Head of caudate nucleus (tissue), 42 donors: ENCODE results near the gene ANHX.

Source experiments
- DNase-seq, 42 donors: peaks; one replicate each; pipeline versions ENCODE4 v3.0.0 to v3.0.0-alpha.2; 2020 to 2021; ENCODE audit warnings: mixed read lengths in 7 of 42
- intact Hi-C: fragments of 100-400 bp; cut with DNase I; formaldehyde crosslinking; loops from one replicate; pipeline ENCODE4 v1.15.0; 2022

ANHX gene

DNA sequence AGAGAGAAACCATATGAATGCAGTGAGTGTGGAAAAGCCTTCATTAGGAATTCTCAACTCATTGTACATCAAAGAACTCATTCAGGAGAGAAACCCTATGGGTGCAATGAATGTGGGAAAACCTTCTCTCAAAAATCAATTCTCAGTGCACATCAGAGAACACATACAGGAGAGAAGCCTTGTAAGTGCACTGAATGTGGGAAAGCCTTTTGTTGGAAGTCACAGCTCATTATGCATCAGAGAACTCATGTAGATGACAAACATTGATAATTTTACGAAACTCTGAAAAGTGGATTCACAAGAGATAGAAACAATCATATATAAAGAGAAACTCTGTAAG, 31.4 kb downstream of the ANHX start:
- no peak for DNase-seq
- intact Hi-C loops, result no loop called here

DNA sequence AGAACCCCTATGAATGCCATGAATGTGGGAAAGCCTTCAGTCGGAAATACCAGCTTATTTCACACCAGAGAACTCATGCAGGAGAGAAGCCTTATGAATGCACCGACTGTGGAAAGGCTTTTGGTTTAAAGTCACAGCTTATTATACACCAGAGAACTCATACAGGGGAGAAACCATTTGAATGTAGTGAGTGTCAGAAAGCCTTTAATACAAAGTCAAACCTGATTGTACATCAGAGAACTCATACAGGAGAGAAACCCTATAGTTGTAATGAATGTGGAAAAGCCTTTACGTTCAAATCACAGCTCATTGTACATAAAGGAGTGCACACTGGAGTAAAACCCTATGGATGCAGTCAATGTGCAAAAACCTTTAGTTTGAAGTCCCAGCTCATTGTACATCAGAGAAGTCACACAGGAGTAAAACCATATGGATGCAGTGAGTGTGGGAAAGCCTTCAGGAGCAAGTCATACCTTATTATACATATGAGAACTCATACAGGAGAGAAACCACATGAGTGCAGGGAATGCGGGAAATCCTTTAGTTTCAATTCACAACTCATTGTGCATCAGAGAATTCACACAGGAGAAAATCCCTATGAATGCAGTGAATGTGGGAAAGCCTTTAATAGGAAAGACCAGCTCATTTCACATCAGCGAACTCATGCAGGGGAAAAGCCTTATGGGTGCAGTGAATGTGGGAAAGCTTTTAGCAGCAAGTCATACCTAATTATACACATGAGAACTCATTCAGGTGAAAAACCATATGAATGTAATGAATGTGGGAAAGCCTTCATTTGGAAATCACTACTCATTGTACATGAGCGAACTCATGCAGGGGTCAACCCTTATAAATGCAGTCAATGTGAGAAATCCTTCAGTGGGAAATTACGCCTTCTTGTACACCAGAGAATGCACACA, 32.1 kb downstream of the ANHX start:
- DNase-seq, result no peak
- intact Hi-C loops, result no loop called here

DNA sequence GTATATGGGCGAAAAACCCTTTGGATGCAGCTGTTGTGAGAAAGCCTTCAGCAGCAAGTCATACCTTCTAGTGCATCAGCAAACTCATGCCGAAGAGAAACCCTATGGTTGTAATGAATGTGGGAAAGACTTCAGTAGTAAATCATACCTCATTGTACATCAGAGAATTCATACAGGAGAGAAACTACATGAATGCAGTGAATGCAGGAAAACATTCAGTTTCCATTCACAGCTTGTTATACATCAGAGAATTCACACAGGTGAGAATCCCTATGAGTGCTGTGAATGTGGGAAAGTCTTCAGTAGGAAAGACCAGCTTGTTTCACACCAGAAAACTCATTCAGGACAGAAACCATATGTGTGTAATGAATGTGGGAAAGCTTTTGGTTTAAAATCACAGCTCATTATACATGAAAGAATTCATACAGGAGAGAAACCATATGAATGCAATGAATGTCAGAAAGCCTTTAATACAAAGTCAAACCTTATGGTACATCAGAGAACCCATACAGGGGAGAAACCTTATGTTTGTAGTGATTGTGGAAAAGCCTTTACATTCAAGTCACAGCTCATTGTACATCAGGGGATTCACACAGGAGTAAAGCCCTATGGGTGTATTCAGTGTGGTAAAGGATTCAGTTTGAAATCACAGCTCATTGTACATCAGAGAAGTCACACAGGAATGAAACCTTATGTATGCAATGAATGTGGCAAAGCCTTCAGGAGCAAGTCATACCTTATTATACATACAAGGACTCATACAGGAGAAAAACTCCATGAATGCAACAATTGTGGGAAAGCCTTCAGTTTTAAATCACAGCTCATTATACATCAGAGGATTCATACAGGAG, 33.0 kb downstream of the ANHX start:
- intact Hi-C loops, result no loop called here
- DNase-seq, result no peak

DNA sequence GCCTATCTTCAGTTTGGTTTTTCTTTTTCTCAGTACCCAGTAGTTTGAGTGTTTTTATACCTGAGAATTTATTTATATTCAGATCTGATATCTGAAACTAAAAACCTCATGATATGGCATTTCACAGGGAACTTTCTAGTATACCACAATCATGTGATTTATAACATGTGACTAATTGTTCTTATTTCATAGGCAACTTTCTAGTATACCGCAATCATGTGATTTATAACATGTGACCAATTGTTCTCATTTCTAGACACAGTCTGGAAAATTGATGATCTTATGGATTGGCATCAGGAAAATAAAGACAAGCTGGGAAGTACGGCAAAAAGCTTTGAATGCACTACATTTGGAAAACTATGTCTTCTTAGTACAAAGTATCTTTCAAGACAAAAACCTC, 33.8 kb downstream of the ANHX start:
- intact Hi-C loops, result no loop called here

DNA sequence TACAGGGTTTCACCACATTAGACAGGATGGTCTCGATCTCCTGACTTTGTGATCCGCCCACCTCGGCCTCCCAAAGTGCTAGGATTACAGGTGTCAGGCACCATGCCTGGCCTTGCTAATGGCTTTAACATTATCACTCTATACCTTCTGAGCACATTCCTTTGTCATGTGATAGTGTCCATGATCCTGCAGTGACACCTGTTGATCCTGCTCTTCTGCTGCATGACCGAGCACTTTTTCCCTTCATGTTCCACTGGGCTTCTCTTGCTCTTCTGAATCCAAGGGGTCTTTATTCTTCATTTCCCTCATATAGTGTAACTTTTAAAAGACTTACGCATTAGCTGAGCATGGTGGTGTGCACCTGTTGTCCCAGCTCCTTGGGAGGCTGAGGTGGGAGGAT, 42.8 kb downstream of the ANHX start:
- intact Hi-C loops, result no loop called here
- DNase-seq, result no peak

More for the DNA sequence above, 33.8 kb downstream of the ANHX start:
- no peak for DNase-seq

DNA sequence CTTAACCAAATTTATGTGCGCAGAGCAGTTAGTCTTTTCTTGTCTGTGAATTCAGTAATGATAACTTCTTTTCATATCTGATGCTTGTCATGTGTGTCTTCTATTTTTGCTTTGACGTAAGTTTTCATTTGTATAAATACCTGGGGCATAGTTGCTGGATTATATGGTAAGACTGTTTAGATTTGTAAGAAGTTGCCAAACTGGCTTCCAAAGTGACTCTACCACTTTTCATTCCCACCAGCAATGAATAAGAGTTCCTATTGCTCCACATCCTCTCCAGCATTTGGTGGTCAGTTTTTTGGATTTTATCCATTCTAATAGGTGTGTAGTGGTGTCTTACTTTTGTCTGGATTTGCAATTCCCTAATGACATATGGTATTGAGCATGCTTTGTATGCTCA, 45.5 kb downstream of the ANHX start:
- intact Hi-C loops, result no loop called here
- no peak for DNase-seq

DNA sequence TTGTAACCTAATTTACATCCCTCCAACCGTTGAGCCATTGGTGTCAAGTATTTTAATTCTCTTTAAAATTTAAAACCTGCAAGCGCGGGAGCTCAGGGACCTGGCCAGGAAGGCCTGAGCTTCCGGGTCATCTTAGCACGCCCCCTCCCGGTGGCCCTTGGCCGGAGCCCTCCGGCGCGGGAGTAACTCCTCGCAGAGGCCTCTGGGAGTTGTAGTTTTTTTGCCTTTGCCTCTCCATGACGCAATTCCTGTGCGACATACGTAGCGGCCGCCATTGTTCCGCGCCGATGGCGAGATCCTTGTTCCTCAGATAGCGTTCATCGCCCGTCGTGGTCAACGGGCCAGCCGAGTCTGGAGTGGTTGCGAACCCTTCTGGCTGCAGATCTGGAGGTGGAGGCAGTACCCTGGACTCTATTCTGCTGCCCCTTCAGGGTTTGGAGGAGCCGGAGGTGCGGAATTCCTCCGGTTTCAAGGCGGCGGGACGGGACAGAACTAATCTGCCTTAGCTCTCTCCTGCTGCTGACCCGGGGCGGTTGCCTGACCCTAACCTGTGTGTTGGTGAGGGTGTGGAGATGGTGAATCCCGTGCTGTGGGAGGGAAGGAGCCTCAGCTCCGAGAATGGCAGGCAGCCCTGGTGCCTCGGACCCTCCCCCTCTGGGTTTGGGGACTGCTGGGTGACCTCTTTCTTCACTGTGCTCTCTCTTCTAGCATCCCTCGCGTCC, 54.3 kb downstream of the ANHX start, which contains the start of gene ZNF268:
ZNF268 (plus strand) TSS at position 258 of the 722 bp plus-strand sequence. CDS start 503 bp downstream, outside the sequence.
- DNase-seq, result peak; percentile 80 to 96 (median 90)
- intact Hi-C loops, result loop anchor here (1.0 kb wide), 1 partner anchor 101 kb away; the partner anchor contains the start of gene ZNF140

DNA sequence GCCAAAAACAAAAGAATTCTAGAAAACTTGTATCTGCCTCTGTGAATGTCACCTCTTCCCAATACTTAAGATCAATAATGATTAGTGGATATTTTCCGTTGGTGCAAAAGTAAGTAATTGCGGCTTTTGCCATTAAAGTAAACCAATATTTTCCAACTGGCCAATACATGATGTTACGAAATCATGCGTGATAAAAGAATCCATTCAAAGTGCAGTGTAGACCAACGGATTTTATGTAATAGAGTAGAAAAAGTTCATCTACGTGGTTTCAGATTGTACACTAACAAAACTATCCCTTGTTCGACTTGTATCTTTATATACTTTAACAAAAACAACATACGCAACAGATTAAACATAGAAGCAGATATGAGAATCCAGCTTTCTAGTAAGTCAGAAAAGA, 55.0 kb downstream of the ANHX start:
- intact Hi-C loops, result loop anchor here (1.0 kb wide), 1 partner anchor 100 kb away; the partner anchor contains the start of gene ZNF140

DNA sequence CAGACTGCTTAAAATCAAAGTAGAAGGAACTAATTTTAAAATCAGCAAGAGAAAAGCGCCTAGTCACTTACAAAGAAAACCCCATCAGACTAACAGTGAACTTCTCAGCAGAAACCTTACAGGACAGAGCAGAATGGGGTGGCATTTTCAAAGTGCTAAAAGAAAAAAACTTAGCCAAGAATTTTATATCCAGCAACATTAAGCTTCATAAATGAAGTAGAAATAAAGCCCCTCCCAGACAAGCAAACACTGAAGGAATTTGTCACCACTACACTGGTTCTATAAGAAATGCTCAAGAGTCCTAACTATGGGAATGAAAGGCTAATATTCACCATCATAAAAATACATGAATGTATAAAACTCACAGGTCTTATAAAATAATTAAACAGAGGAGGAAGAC, 60.8 kb downstream of the ANHX start:
- intact Hi-C loops, result no loop called here
- no peak for DNase-seq

More for the DNA sequence above, 55.0 kb downstream of the ANHX start:
- no peak for DNase-seq

DNA sequence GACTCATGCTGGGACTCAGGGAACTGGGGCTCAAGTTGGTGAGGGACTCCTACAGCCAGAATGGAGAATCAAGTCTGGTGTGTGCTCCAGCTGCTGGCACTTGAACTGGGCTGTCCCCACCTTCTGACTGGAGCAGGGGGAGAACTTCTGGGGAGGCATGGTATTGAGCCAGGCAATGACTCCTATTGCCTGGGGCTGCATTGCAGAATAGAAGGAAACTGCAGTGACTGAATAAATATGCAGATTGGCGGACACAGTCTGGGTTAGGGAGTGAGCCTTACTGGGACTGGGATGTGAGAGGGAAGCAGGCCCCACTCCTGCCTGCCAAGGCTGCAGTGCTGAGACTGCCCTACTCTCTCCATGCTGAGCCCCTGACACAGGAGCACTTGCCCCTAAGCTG, 63.2 kb downstream of the ANHX start:
- intact Hi-C loops, result no loop called here
- no peak for DNase-seq
